Activated B cell treated with CpG ODN at 0.5 μM for 24 hours (primary cell): ENCODE measurements around the gene GPAM. TPM values are rescaled to one million over a fixed set of nuclear protein-coding genes. Genes with fewer than 3 reads are reported as not detected.

Source experiments
- ATAC-seq: fragments of 200-7000 bp; cut with Tn5 transposase; one replicate; pipeline ENCODE4 v1.10.0; 2021; ENCODE audit warnings: low read depth, mild to moderate bottlenecking, moderate library complexity
- CTCF ChIA-PET: fragments of 350-600 bp; sonication (Branson Sonifier 250); formaldehyde crosslinking; loops from one replicate; lab custom pipeline; 2021; ENCODE audit warnings: antibody characterized with exemption; lab: Charles Lee
- POLR2A ChIA-PET: fragments of 350-600 bp; sonication (Branson Sonifier 250); formaldehyde crosslinking; loops from one replicate; lab custom pipeline; 2021; ENCODE audit warnings: antibody characterized with exemption; lab: Charles Lee
- DNase-seq: peaks from one replicate; pipeline ENCODE4 v3.0.0; 2022
- H3K27ac Mint-ChIP-seq: one replicate; pipeline ENCODE4 v1.8.0; 2020; ENCODE audit warnings: mixed read lengths
- H3K27me3 Mint-ChIP-seq: one replicate; pipeline ENCODE4 v1.8.0; 2021; ENCODE audit warnings: mixed read lengths
- H3K36me3 Mint-ChIP-seq: one replicate; pipeline ENCODE4 v1.8.0; 2021; ENCODE audit warnings: low read depth, mixed read lengths
- H3K4me1 Mint-ChIP-seq: one replicate; pipeline ENCODE4 v1.8.0; 2021; ENCODE audit warnings: mixed read lengths
- H3K4me3 Mint-ChIP-seq: one replicate; pipeline ENCODE4 v1.8.0; 2020; ENCODE audit warnings: mild to moderate bottlenecking, mixed read lengths
- H3K9me3 Mint-ChIP-seq: one replicate; pipeline ENCODE4 v1.8.0; 2020; ENCODE audit warnings: mixed read lengths
- intact Hi-C: fragments of 100-400 bp; cut with micrococcal nuclease; formaldehyde crosslinking; loops from one replicate; pipeline ENCODE4 v1.15.1; 2024
- total RNA-seq: library from RNA; stranded (reverse); gene quantifications from 2 replicates; pipeline ENCODE4 v1.2.3, GENCODE V29; 2022
- TF ChIP-seq, protein P1 (sequence below): fragments of 200-600 bp; IDR thresholded peaks from one replicate; pipeline ENCODE4 v1.8.0; 2022; ENCODE audit warnings: antibody characterized with exemption, mild to moderate bottlenecking

GPAM gene
- total RNA-seq, 1 donor from 2014 or later = 10.2 TPM

DNA sequence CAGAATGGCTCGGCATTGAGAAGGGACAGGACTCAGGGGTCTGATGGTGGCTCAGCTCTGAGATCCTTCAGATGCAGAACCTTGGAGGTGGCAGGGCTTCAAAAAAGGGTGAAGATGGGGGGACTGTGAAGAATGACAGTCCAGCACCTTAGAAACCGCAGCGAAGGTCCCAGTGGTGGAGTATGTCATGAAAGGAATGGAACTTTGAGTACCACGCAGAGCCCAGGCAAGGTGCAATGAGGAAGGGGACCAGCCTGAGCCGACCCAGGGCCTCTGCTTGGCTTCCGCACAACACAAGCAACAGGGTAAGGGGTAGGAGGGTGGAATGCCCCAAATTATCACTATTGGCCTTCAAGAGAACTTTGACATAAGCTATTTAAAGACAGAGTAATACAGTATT lies 8.2 kb upstream of the GPAM start:
- ChIA-PET CTCF (no interaction called here), POLR2A (no interaction called here)
- TF ChIP-seq, protein P1, sequence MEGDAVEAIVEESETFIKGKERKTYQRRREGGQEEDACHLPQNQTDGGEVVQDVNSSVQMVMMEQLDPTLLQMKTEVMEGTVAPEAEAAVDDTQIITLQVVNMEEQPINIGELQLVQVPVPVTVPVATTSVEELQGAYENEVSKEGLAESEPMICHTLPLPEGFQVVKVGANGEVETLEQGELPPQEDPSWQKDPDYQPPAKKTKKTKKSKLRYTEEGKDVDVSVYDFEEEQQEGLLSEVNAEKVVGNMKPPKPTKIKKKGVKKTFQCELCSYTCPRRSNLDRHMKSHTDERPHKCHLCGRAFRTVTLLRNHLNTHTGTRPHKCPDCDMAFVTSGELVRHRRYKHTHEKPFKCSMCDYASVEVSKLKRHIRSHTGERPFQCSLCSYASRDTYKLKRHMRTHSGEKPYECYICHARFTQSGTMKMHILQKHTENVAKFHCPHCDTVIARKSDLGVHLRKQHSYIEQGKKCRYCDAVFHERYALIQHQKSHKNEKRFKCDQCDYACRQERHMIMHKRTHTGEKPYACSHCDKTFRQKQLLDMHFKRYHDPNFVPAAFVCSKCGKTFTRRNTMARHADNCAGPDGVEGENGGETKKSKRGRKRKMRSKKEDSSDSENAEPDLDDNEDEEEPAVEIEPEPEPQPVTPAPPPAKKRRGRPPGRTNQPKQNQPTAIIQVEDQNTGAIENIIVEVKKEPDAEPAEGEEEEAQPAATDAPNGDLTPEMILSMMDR = no peak
- intact Hi-C loops = no loop called here
- Mint-ChIP-seq H3K4me1 (no peaks in the 10 kb centered on the region), H3K27ac (no peak overlapping the region), H3K27me3 (no peaks in the 10 kb centered on the region), H3K9me3 (no peaks in the 10 kb centered on the region), H3K4me3 (no peak overlapping the region), H3K36me3 (no peaks in the 10 kb centered on the region)
- no peak for DNase-seq
- ATAC-seq = no peak

DNA sequence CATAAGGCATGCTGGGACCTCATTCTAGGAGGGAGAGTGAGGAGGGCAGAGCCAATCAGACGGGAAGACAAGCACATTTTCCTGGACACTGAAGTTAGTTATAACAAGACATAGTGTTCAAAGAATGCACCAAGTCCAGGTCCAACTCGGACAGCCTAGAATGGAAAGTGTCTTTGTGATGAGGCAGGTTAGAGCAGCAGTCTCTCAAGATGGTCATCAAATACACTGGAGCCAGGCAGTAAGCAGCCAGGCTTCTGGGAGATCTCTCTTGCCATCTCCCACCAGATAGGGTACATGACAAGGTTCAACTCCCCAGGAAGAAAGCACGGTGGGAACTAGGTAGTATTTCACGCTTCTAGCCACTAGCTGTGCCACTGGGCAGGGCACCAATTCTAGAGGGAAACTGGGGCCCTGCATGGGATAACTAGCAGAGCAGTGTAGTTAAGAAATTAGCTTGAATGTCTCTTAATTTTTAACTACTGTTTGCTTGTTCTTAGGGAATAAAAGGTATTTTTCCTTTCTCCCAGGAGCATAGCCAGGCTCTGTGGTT lies 7.6 kb upstream of the GPAM start:
- Mint-ChIP-seq H3K36me3 (no peaks in the 10 kb centered on the region), H3K4me1 (no peaks in the 10 kb centered on the region), H3K4me3 (no peak overlapping the region), H3K27me3 (no peaks in the 10 kb centered on the region), H3K9me3 (no peaks in the 10 kb centered on the region), H3K27ac (no peak overlapping the region)
- CTCF ChIA-PET = no interaction called here
- TF ChIP-seq, protein P1 = no peak
- ATAC-seq (no peak), DNase-seq (no peak)
- POLR2A ChIA-PET = no interaction called here
- intact Hi-C loops = no loop called here

DNA sequence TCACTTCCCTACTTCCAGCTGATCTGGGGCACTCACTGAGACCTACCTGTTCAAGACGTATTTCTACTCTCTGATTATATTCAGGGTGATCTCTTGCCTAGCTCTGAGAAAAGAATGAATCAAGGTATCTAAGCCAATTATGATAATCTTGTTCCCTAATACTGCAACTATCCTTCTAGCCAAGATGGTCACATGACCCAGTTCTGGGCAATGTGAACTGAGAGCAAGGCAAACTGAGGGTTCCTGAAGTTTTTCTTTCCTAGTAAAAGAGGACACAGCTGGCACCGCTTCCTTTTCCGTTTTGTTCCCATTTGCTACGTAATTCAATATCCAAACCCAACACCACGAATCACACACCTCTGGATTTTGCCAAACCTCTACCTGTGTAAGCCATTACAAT lies 5.9 kb upstream of the GPAM start:
- peaks cover 2% of the 10 kb centered on the region for H3K4me1 Mint-ChIP-seq
- ChIA-PET CTCF (no interaction called here), POLR2A (no interaction called here)
- intact Hi-C loops = no loop called here
- peaks cover 4% of the 10 kb centered on the region for H3K9me3 Mint-ChIP-seq
- H3K4me3 Mint-ChIP-seq = no peak overlapping the region
- H3K27ac Mint-ChIP-seq = no peak overlapping the region
- peaks cover 5% of the 10 kb centered on the region for H3K36me3 Mint-ChIP-seq
- DNase-seq (no peak), ATAC-seq (no peak)
- no peaks in the 10 kb centered on the region for H3K27me3 Mint-ChIP-seq
- TF ChIP-seq, protein P1 = no peak

DNA sequence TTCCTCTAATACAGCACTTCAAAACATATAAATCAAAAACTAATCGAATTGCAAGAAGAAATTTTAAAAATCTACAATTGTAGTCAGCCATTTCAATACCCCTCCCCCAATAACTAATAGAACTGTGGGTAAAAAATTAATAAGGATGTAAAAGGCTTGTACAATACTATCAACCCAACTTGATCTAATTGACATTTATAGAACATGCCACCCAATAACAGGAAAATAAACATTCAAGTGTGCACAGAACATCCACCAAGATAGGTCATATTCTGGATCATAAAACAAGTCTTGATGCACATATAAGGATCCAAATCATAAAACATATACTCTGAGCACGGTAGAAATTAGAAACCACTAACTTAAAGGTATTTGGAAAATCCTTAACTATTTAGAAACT lies 4.0 kb upstream of the GPAM start:
- intact Hi-C loops = no loop called here
- ChIA-PET POLR2A (no interaction called here), CTCF (no interaction called here)
- TF ChIP-seq, protein P1 = no peak
- Mint-ChIP-seq H3K27me3 (no peaks in the 10 kb centered on the region), H3K27ac (no peak overlapping the region), H3K9me3 (peaks cover 4% of the 10 kb centered on the region), H3K4me3 (no peak overlapping the region), H3K36me3 (peaks cover 14% of the 10 kb centered on the region), H3K4me1 (peaks cover 20% of the 10 kb centered on the region)
- ATAC-seq (no peak), DNase-seq (no peak)

DNA sequence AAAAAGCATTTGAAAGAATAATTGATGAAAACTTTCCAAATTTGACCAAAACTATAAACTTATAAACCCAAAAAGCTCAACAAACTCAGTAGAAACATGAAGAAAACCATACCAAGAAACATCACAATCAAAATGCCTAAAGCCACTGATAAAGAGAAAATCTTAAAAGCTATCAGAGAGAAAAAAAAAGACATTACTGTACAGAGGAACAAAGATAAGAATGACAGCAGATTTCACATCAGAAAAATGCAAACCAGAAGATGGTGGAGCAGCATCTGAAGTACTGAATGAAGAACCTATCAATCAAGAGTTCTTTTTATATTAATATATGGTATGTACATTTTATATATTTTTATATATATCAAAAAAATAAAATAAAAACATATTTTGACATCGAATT lies 2.4 kb upstream of the GPAM start:
- Mint-ChIP-seq H3K36me3 (peaks cover 17% of the 10 kb centered on the region), H3K27ac (no peak overlapping the region), H3K9me3 (peaks cover 4% of the 10 kb centered on the region), H3K4me3 (no peak overlapping the region), H3K27me3 (no peaks in the 10 kb centered on the region), H3K4me1 (peaks cover 21% of the 10 kb centered on the region)
- POLR2A ChIA-PET = no interaction called here
- intact Hi-C loops = no loop called here
- TF ChIP-seq, protein P1 = no peak
- CTCF ChIA-PET = no interaction called here
- no peak for ATAC-seq
- no peak for DNase-seq
